Endothelial cell of umbilical vein (primary cell): ENCODE data around the gene SFT2D2. TPM values are rescaled to one million over a fixed set of nuclear protein-coding genes. Genes with fewer than 3 reads are reported as not detected.

Source experiments
- BruUV-seq: library from RNA; stranded (reverse); fragments of 400-500 nt; replicated peaks from 2 replicates; lab custom pipeline; 2021; lab: Mats Ljungman, UMichigan
- CTCF ChIA-PET: fragments of 300-600, 350-600 bp; sonication (Branson Sonifier 250); formaldehyde crosslinking; loops from one replicate; lab custom pipeline; 2021; ENCODE audit warnings: antibody characterized with exemption, inconsistent platforms; lab: Charles Lee
- POLR2A ChIA-PET: fragments of 300-600, 350-600 bp; sonication (Branson Sonifier 250); formaldehyde crosslinking; loops from one replicate; lab custom pipeline; 2021; ENCODE audit warnings: antibody characterized with exemption, inconsistent platforms; lab: Charles Lee
- DNase-seq: peaks from one replicate; pipeline ENCODE4 v3.0.0-alpha.2; 2011; ENCODE audit warnings: low read depth, low spot score
- FAIRE-seq: peaks from 2 replicates; lab custom pipeline; 2011; peaks lifted over from hg19 to GRCh38; lab: Jason Lieb, UNC
- H2AFZ ChIP-seq: 2 replicates; pipeline ENCODE4 v1.6.0; 2012; ENCODE audit warnings: low read depth, low read length, control low read depth, inconsistent platforms
- H3K27ac ChIP-seq: 2 replicates; pipeline ENCODE4 v1.5.1; 2011; ENCODE audit warnings: low read depth, mild to moderate bottlenecking, control low read depth, low read length, moderate library complexity; ENCODE audit not compliant: insufficient read depth
- H3K27me3 ChIP-seq, 2 experiments: 2 replicates each; pipeline versions ENCODE4 v1.6.0 to v1.6.1; 2011; ENCODE audit warnings: low read length in 2 of 2, mixed read lengths in 1 of 2; ENCODE audit not compliant: control insufficient read depth in 2 of 2, insufficient read depth in 2 of 2
- H3K36me3 ChIP-seq, 2 experiments: 2 replicates in 1 of 2; 3 replicates in 1 of 2; pipeline ENCODE4 v1.5.1; 2011; ENCODE audit warnings: low read length in 2 of 2, mild to moderate bottlenecking in 1 of 2, moderate library complexity in 1 of 2; ENCODE audit not compliant: control insufficient read depth in 2 of 2, insufficient read depth in 2 of 2; ENCODE audit errors: extremely low read depth in 1 of 2
- H3K4me1 ChIP-seq: 3 replicates; pipeline ENCODE4 v1.5.1; 2011; ENCODE audit warnings: mild to moderate bottlenecking, low read length; ENCODE audit not compliant: control insufficient read depth, insufficient read depth; ENCODE audit errors: extremely low read depth
- H3K4me2 ChIP-seq: 2 replicates; pipeline ENCODE4 v1.6.1; 2011; ENCODE audit warnings: low read length, control low read depth, mixed read lengths; ENCODE audit not compliant: insufficient read depth
- H3K4me3 ChIP-seq, 3 experiments: fragments of 200-600 bp in 1 of 3; sonication (generic), shearing (Covaris generic) in 1 of 3; replicated peaks in 1 of 3; 2 replicates each; pipeline ENCODE4 v1.5.1; 2011 to 2016; ENCODE audit warnings: control low read depth in 3 of 3, low read length in 3 of 3, mild to moderate bottlenecking in 2 of 3, inconsistent platforms in 1 of 3, low read depth in 1 of 3, moderate library complexity in 1 of 3; ENCODE audit not compliant: insufficient read depth in 1 of 3
- H3K79me2 ChIP-seq: 2 replicates; pipeline ENCODE4 v1.6.0; 2012; ENCODE audit warnings: low read length, inconsistent platforms; ENCODE audit not compliant: control insufficient read depth, insufficient read depth
- H3K9ac ChIP-seq: replicated peaks from 2 replicates; pipeline ENCODE3; 2011; ENCODE audit warnings: low read length, control low read depth; ENCODE audit not compliant: insufficient read depth; ENCODE audit errors: extremely low read depth
- H3K9me1 ChIP-seq: replicated peaks from 3 replicates; pipeline ENCODE4 v1.6.0; 2011; ENCODE audit warnings: mild to moderate bottlenecking, low read length; ENCODE audit not compliant: control insufficient read depth, insufficient read depth; ENCODE audit errors: extremely low read depth
- H3K9me3 ChIP-seq: replicated peaks from 2 replicates; pipeline ENCODE4 v1.5.1; 2012; ENCODE audit warnings: low read length, inconsistent platforms; ENCODE audit not compliant: control insufficient read depth, insufficient read depth
- H4K20me1 ChIP-seq: replicated peaks from 2 replicates; pipeline ENCODE3; 2011; ENCODE audit warnings: mild to moderate bottlenecking, low read length; ENCODE audit not compliant: control insufficient read depth, insufficient read depth; ENCODE audit errors: extremely low read depth
- CTCF ChIP-seq, 2 donors: IDR thresholded peaks; 1 replicate in 1 of 2; 2 replicates in 1 of 2; pipeline ENCODE4 v1.5.1; 2011; ENCODE audit warnings: low read length in 2 of 2, mild to moderate bottlenecking in 2 of 2, moderate library complexity in 2 of 2, control low read depth in 1 of 2, inconsistent platforms in 1 of 2, low read depth in 1 of 2; ENCODE audit not compliant: insufficient read depth in 1 of 2; ENCODE audit errors: extremely low read depth in 1 of 2
- EZH2 ChIP-seq: IDR thresholded peaks from 2 replicates; pipeline ENCODE4 v1.6.1; 2012; ENCODE audit warnings: borderline replicate concordance, low read depth, mild to moderate bottlenecking, moderate library complexity, low read length, inconsistent platforms; ENCODE audit not compliant: severe bottlenecking
- FOS ChIP-seq: IDR thresholded peaks from 2 replicates; pipeline ENCODE4 v1.6.1; 2011; ENCODE audit warnings: mild to moderate bottlenecking, low read length, moderate library complexity, borderline replicate concordance; ENCODE audit not compliant: insufficient read depth
- GATA2 ChIP-seq: IDR thresholded peaks from 2 replicates; pipeline ENCODE4 v1.7.0; 2011; ENCODE audit warnings: low read depth, mild to moderate bottlenecking, moderate library complexity, mixed read lengths, low read length; ENCODE audit not compliant: insufficient read length, insufficient read depth
- JUN ChIP-seq: IDR thresholded peaks from 2 replicates; pipeline ENCODE4 v1.6.1; 2011; ENCODE audit warnings: borderline replicate concordance, low read depth; ENCODE audit not compliant: insufficient read length, insufficient read depth
- MAX ChIP-seq: IDR thresholded peaks from 2 replicates; pipeline ENCODE4 v1.6.1; 2011; ENCODE audit not compliant: insufficient read depth, insufficient read length
- POLR2A ChIP-seq: IDR thresholded peaks from 2 replicates; pipeline ENCODE4 v1.6.1; 2012; ENCODE audit warnings: low read depth, mild to moderate bottlenecking, control low read depth, low read length
- POLR2AphosphoS5 ChIP-seq: IDR thresholded peaks from 2 replicates; pipeline ENCODE4 v1.6.1; 2012; ENCODE audit warnings: low read depth, mild to moderate bottlenecking, control low read depth, low read length, moderate library complexity; ENCODE audit not compliant: insufficient read depth
- dilution Hi-C: fragments of 300-500 bp; cut with MboI; formaldehyde crosslinking; loops from one replicate; pipeline ENCODE4 v1.15.0; 2019; ENCODE audit warnings: low sequenced_read_pairs; ENCODE audit not compliant: extremely low pct_ligation_motif_present
- intact Hi-C: fragments of 100-400 bp; cut with micrococcal nuclease; formaldehyde crosslinking; loops from one replicate; pipeline ENCODE4 v1.10.0; 2022
- polyA plus RNA-seq, 4 experiments: library from polyadenylated mRNA; depleted of rRNA in 3 of 4; stranded (reverse) in 3 of 4; unstranded in 1 of 4; fragments of >200 nt; gene quantifications; 2 replicates each; pipeline versions ENCODE4 v1.2.1 to v1.2.3, GENCODE V29; 2011 to 2012; ENCODE audit warnings: missing spikeins in 1 of 4
- total RNA-seq: library from RNA; stranded (reverse); gene quantifications from 2 replicates; pipeline ENCODE4 v1.2.3, GENCODE V29; 2021

SFT2D2 gene
- total and polyA plus RNA-seq, 2 donors (not counting 3 experiments of a cell fraction or from before 2014, with no cell fraction given): 16.7 to 68.1 TPM

DNA sequence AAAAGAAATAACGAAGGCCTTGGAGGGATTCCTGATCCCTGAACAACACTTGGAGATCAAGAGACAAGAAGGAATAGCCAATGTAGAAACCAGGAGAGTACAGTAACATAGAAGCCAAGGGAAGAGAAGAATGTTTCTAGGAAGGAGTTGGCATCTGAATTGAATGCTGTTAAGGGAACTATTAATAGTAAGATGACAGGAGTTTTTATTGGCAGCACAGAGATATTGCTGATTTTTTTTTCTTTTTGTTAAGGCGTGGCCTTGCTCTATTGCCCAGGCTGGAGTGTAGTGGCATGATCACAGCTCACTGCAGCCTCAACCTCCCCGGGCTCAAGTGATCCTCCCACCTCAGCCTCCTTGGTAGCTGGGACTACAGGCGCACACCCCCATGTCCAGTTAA, 9.6 kb upstream of the SFT2D2 start:
- Histone ChIP-seq H2AFZ (no peak overlapping the region), H3K9me1 (no peaks in the 10 kb centered on the region), H3K4me1 (no peaks in the 10 kb centered on the region), H3K4me3 (no peak overlapping the region), H3K4me2 (no peak overlapping the region), H3K27me3 (peaks cover 1 to 2% of the 10 kb centered on the region in 2 experiments), H3K36me3 (no peaks in the 10 kb centered on the region), H3K9me3 (no peaks in the 10 kb centered on the region), H4K20me1 (no peaks in the 10 kb centered on the region), H3K27ac (no peak overlapping the region), H3K9ac (no peak overlapping the region), H3K79me2 (no peaks in the 10 kb centered on the region)
- intact Hi-C loops (no loop called here), dilution Hi-C loops (no loop called here)
- TF ChIP-seq JUN: no peak
- TF ChIP-seq CTCF (IDR thresholded peaks at IDR 0.05; ENCODE audit: extremely low read depth in 1 of 2, insufficient read depth in 1 of 2, low read depth in 1 of 2, low read length in 2 of 2): no peak
- no peak for TF ChIP-seq MAX
- no peak for TF ChIP-seq FOS
- no peak for TF ChIP-seq POLR2A
- no peak for TF ChIP-seq GATA2
- no peak for TF ChIP-seq EZH2
- no peak for TF ChIP-seq POLR2AphosphoS5
- DNase-seq: no peak
- CTCF ChIA-PET: interaction anchor here (1.4 kb wide), 1 partner anchor 10 kb away, joined by 4 read pairs; the partner anchor contains the start of gene SFT2D2
- POLR2A ChIA-PET: no interaction called here
- no TSS peak for BruUV-seq
- no peak for FAIRE-seq
